ENCODE data around the gene CDH15.
A peak's percentile ranks its signal among the peaks of the same experiment; 100 is the strongest.
"Not testable (repeated sequence)": the region's sequence is repeated elsewhere in the genome, so short reads cannot be mapped to it uniquely, and the experiment has no call there.

The CDH15 gene

GRCh38 chr16:89233678-89234490 lies 62.3 kb downstream of the CDH15 start:
- no peak for DNase-seq (ENCODE audit: low read depth in 2 of 2)

GRCh38 chr16:89237733-89238132 lies 66.2 kb downstream of the CDH15 start:
- DNase-seq (ENCODE audit: low read depth in 2 of 2), result no peak

DNA sequence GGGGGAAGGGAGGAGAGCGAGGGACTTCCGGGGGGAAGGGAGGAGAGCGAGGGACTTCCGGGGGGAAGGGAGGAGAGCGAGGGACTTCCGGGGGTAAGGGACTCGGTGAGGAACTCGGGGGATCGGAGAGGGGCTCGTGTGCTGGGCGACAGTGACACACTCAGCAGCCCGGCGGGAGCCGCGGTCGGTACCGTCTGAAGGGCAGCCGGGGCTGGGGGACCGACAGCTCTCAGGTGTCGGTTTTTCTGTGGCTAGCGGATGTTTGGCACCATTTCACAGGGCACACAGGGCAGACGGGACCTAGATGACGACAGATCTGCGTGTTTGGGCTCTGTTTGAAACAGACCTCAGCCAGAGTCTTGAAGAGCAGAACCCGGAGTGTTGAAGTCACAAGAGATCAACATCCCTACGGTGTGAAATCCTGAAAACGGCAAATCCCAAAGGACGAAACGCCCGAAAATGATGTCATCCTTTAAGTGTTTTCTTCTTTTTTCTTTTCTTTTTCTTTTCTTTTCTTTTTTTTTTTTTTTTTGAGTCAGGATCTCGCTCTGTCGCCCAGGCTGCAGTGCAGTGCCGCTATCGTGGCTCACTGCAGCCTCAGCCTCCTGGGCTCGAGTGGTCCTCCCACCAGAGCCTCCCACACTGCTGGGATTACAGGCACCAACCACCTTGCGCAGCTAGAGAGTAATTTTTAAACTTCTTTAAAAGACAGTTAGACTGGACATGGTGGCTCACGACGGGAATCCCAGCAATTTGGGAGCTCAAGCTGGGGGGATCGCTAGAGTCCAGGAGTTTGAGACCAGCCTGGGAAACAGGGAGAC lies 69.8 kb downstream of the CDH15 start:
- peak; percentile 45 to 50 for DNase-seq (ENCODE audit: low read depth in 2 of 2)

DNA sequence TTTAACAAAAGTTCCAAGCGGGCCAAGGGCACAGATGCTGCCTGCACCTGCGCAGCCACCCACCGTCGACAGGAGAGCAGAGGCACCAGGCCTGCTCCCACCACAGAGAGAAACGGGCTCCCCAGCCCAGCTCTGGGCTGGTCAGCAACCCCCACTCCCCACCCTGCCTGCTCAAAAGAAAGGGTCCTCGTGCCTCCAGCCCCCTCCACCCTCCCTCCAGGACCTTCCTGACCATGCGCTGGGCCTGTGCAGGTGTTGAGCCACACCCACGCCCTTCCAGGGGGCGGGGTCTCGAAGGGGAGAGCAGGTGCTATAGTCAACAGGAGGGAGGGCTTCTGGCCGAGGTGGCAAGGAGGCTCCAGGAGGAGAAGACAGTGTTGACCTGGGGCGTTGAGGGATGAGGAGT lies 71.2 kb downstream of the CDH15 start:
- DNase-seq (ENCODE audit: low read depth in 2 of 2), result no peak

DNA sequence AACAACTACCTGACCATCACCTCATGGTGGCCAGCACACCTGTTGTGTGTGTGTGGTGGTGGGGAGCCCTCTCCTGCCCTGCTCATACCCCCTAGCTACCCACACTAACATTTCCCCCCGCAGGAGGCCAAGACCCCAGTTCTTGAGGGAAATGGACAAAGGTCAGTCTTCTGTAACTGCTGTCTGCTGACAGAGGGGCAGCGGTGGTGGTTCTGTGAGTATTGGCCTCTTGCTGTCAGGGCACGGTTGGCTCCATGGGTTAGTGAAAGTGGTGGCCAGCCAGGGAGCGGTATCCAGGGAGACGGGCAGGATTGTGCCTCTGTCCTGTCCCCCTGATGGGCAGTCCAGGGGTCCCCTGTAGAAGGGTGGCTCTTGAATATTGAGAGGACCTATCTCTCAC lies 72.1 kb downstream of the CDH15 start:
- no peak for DNase-seq (ENCODE audit: low read depth in 2 of 2)

DNA sequence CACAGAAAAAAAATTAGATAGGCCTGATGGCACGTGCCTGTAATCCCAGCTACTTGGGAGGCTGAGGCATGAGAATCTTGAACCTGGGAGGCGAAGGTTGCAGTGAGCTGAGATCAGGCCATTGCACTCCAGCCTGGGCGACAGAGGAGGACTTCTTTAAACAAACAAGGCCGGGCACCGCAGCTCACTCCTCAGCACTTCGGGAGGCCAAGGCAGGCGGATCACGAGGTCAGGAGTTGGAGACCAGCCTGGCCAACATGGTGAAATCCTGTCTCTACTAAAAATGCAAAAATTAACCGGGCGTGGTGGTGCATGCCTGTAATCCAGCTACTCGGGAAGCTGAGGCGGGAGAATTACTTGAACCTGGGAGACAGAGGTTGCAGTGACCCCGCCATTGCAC lies 72.7 kb downstream of the CDH15 start:
- not testable (repeated sequence) for DNase-seq (ENCODE audit: low read depth in 2 of 2)

DNA sequence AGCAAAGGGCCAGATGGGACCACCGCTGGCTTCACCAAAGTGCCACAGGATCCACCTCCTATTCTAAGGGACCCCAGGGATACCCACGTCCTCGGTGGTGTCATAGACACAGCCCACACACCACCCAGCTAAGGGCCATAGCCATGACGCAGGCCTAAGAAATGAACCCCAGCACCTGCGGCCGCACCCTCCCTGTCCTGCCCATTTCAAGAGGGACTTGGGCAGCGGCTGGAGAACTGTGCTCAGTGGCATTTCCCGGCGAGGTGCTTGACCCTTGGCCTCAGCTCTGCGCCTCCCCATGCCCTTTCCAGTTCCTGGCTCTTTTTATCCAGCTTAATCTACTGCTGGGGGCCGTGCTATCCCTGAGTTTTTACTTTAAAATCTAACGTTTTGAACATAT lies 73.2 kb downstream of the CDH15 start:
- DNase-seq (ENCODE audit: low read depth in 2 of 2), result no peak

Data from activated CD4-positive, alpha-beta T cell treated with anti-CD3 and anti-CD28 coated beads for 24 hours (primary cell).